Mammary epithelial cell (primary cell): ENCODE data around the gene XKR8.

Experiments
- CTCF ChIP-seq, 2 donors: IDR thresholded peaks in 1 of 2; conservative IDR thresholded peaks in 1 of 2; 2 replicates each; pipeline ENCODE4 v1.5.1; 2011 to 2012; ENCODE audit warnings: inconsistent platforms in 2 of 2, low read length in 2 of 2, mild to moderate bottlenecking in 2 of 2, control low read depth in 1 of 2, low read depth in 1 of 2; ENCODE audit not compliant: insufficient read depth in 1 of 2; ENCODE audit errors: extremely low read depth in 1 of 2
- EZH2 ChIP-seq: IDR thresholded peaks from 2 replicates; pipeline ENCODE4 v1.6.1; 2012; ENCODE audit warnings: low read length, inconsistent platforms, borderline replicate concordance

GRCh38 chr1:27971674-27972073 lies 11.9 kb downstream of the XKR8 start:
- TF ChIP-seq EZH2 (no peak), CTCF (conservative IDR thresholded peaks at IDR 0.05 in 1 of 2, IDR thresholded peaks at IDR 0.05 in 1 of 2; ENCODE audit: extremely low read depth in 1 of 2, insufficient read depth in 1 of 2, low read depth in 1 of 2, low read length in 2 of 2) (no peak)
